Transverse colon (tissue), 3 donors: ENCODE results near the gene HS1BP3.

Experiments used
- CTCF ChIP-seq, 5 experiments: fragments of 200-600 bp in 3 of 5; fragments of 450-650 bp in 2 of 5; sonication (generic) in 3 of 5; IDR thresholded peaks; 1 replicate in 2 of 5; 2 replicates in 3 of 5; pipeline ENCODE4 v1.5.1; 2016 to 2017; ENCODE audit warnings: antibody characterized with exemption in 5 of 5, inconsistent platforms in 3 of 5, mild to moderate bottlenecking in 2 of 5, moderate library complexity in 1 of 5
- POLR2A ChIP-seq: fragments of 450-650 bp; IDR thresholded peaks from one replicate; pipeline ENCODE4 v1.6.1; 2016; ENCODE audit warnings: antibody characterized with exemption, mild to moderate bottlenecking, moderate library complexity

DNA sequence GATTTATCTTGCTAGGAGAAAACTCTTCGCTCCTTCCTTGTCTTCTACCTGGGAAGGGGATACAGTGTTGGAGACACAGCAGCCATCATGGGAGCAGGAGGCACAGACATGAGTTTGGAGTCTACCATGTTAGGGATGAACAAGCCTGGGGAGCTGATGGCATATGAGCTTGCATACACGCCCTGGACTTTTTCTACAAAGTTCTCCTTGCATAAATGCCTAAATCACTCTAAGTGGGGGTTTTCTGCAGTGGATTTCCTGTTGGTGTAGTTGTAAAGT, 3.6 kb upstream of the HS1BP3 start:
- no peak for TF ChIP-seq CTCF (IDR thresholded peaks at IDR 0.05)
- no peak for TF ChIP-seq POLR2A
